Chondrocyte (in vitro differentiated cells): ENCODE measurements around the gene PPFIA2. TPM values are rescaled to one million over a fixed set of nuclear protein-coding genes. Genes with fewer than 3 reads are reported as not detected.

ENCODE experiments used
- DNase-seq: peaks from one replicate; pipeline ENCODE4 v3.0.0; 2021; ENCODE audit warnings: mixed read lengths, low spot score
- H3K27ac Mint-ChIP-seq: one replicate; pipeline ENCODE4 v1.8.0; 2021; ENCODE audit warnings: mild to moderate bottlenecking, moderate library complexity, mixed read lengths; ENCODE audit not compliant: unreplicated experiment
- H3K27me3 Mint-ChIP-seq: 2 replicates; pipeline ENCODE4 v1.8.0; 2021; ENCODE audit warnings: low read depth, mixed read lengths
- H3K36me3 Mint-ChIP-seq: 2 replicates; pipeline ENCODE4 v1.8.0; 2021; ENCODE audit warnings: low read depth, mixed read lengths
- H3K4me1 Mint-ChIP-seq: 2 replicates; pipeline ENCODE4 v1.8.0; 2021; ENCODE audit warnings: low read depth, mild to moderate bottlenecking, mixed read lengths
- H3K4me3 Mint-ChIP-seq: one replicate; pipeline ENCODE4 v1.8.0; 2021; ENCODE audit warnings: mild to moderate bottlenecking, moderate library complexity, mixed read lengths; ENCODE audit not compliant: unreplicated experiment
- H3K9me3 Mint-ChIP-seq: 2 replicates; pipeline ENCODE4 v1.8.0; 2021; ENCODE audit warnings: low read depth, mixed read lengths
- CTCF ChIP-seq: fragments of 200-600 bp; sonication (generic); IDR thresholded peaks from 2 replicates; pipeline ENCODE4 v1.5.0; 2021; ENCODE audit warnings: antibody characterized with exemption, mild to moderate bottlenecking, moderate library complexity
- total RNA-seq: library from RNA; stranded (reverse); gene quantifications from 3 replicates; pipeline ENCODE4 v1.2.1, GENCODE V29; 2021

PPFIA2 gene
- total RNA-seq, 1 donor from 2014 or later: not detected

GRCh38 chr12:81370456-81370855, 388.7 kb downstream of the PPFIA2 start:
- no peaks in the 10 kb centered on the region for H3K4me1 Mint-ChIP-seq
- H3K27ac Mint-ChIP-seq: no peak overlapping the region
- H3K9me3 Mint-ChIP-seq: peaks cover 4% of the 10 kb centered on the region
- no peak for DNase-seq
- no peaks in the 10 kb centered on the region for H3K27me3 Mint-ChIP-seq
- no peaks in the 10 kb centered on the region for H3K36me3 Mint-ChIP-seq
- no peak for TF ChIP-seq CTCF
- no peak overlapping the region for H3K4me3 Mint-ChIP-seq

GRCh38 chr12:81369175-81369574, 390.0 kb downstream of the PPFIA2 start:
- H3K4me1 Mint-ChIP-seq: no peaks in the 10 kb centered on the region
- H3K36me3 Mint-ChIP-seq: no peaks in the 10 kb centered on the region
- no peak overlapping the region for H3K27ac Mint-ChIP-seq
- no peak for TF ChIP-seq CTCF
- DNase-seq: no peak
- H3K27me3 Mint-ChIP-seq: no peaks in the 10 kb centered on the region
- H3K9me3 Mint-ChIP-seq: no peaks in the 10 kb centered on the region
- H3K4me3 Mint-ChIP-seq: no peak overlapping the region

GRCh38 chr12:81365284-81365683, 393.9 kb downstream of the PPFIA2 start:
- Mint-ChIP-seq H3K27ac (no peak overlapping the region), H3K4me1 (no peaks in the 10 kb centered on the region), H3K4me3 (no peak overlapping the region), H3K9me3 (no peaks in the 10 kb centered on the region), H3K36me3 (no peaks in the 10 kb centered on the region), H3K27me3 (peaks cover 4% of the 10 kb centered on the region)
- no peak for TF ChIP-seq CTCF
- DNase-seq: no peak

GRCh38 chr12:81360916-81361315, 398.2 kb downstream of the PPFIA2 start:
- no peaks in the 10 kb centered on the region for H3K4me1 Mint-ChIP-seq
- H3K9me3 Mint-ChIP-seq: no peaks in the 10 kb centered on the region
- no peak overlapping the region for H3K27ac Mint-ChIP-seq
- no peak overlapping the region for H3K4me3 Mint-ChIP-seq
- H3K36me3 Mint-ChIP-seq: no peaks in the 10 kb centered on the region
- peaks cover 9% of the 10 kb centered on the region for H3K27me3 Mint-ChIP-seq
- TF ChIP-seq CTCF: no peak
- DNase-seq: no peak

GRCh38 chr12:81359736-81360135, 399.4 kb downstream of the PPFIA2 start:
- Mint-ChIP-seq H3K27ac (no peak overlapping the region), H3K9me3 (no peaks in the 10 kb centered on the region), H3K4me3 (no peak overlapping the region), H3K4me1 (no peaks in the 10 kb centered on the region), H3K27me3 (peaks cover 9% of the 10 kb centered on the region), H3K36me3 (no peaks in the 10 kb centered on the region)
- no peak for TF ChIP-seq CTCF
- no peak for DNase-seq
